Gastrocnemius medialis (tissue), 4 donors: ENCODE data around the gene MCL1.

Experiments
- CTCF ChIP-seq, 5 experiments: fragments of 450-650 bp in 3 of 5; fragments of 200-600 bp in 2 of 5; sonication (generic) in 2 of 5; IDR thresholded peaks in 4 of 5; conservative IDR thresholded peaks in 1 of 5; 1 replicate in 4 of 5; 2 replicates in 1 of 5; pipeline ENCODE4 v1.5.1; 2016 to 2019; ENCODE audit warnings: antibody characterized with exemption in 5 of 5, mild to moderate bottlenecking in 3 of 5, moderate library complexity in 3 of 5
- POLR2A ChIP-seq, 2 donors: fragments of 450-650 bp; IDR thresholded peaks; one replicate each; pipeline ENCODE4 v1.6.1; 2017; ENCODE audit warnings: antibody characterized with exemption in 2 of 2, mild to moderate bottlenecking in 2 of 2, moderate library complexity in 2 of 2

DNA sequence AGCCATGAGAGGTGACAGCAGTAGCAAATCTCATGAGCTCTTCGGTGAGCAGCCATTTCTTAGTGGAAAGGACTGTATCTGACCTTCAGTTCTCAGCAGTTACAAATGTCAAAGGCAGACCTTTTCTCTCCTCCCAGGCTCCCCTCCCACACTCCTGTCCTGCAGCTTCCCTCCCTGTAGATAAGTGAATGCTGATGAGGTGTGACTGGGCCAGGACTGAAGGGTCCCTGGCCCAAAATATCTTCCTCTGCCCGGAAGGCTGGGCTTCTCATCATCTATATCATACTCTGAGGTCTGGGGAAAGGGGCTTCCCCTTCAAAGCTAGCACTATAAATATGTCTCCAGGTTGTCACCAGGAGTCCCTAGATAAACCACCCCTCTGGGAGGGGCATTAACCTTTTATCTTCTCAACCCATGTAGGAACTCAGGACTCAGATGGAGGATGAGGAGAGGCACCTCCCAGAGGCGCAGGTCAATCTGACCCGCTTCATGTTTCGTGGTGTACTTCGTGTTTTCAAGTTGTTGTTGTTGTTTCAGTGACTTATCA lies 33.9 kb downstream of the MCL1 start:
- TF ChIP-seq POLR2A (IDR thresholded peaks at IDR 0.05) = no peak
- no peak for TF ChIP-seq CTCF (IDR thresholded peaks at IDR 0.05 in 4 of 5, conservative IDR thresholded peaks at IDR 0.05 in 1 of 5)
